GM11168 (cell line): ENCODE results near the gene RD3L.

Source experiments
- in situ Hi-C: fragments of 300-500 bp; cut with MboI; formaldehyde crosslinking; loops from one replicate; pipeline ENCODE4 v1.12.0; 2022; ENCODE audit warnings: low sequenced_read_pairs; ENCODE audit not compliant: unreplicated experiment

Gene RD3L

GRCh38 chr14:103897075-103897947 is 45.0 kb downstream of the RD3L start:
- in situ Hi-C loops = no loop called here

DNA sequence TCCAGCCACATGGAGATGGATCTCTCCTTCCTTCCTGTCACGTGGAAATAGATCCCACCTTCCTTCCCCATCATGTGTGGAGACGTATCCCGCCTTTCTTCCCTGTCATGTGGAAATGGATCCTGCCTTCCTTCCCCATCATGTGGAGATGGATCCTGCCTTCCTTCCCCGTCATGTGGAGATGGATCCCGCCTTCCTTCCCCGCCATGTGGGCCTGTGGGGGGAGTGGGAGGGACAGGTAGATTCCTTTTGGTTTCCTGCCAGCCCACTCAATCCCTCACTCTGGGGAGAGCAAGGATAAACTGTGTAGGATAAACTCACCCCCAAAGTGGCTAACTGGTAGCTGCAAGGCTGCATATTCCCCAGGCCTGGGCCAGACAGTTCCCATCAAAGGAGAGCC is 45.8 kb downstream of the RD3L start:
- in situ Hi-C loops = no loop called here

GRCh38 chr14:103894723-103895059 is 47.6 kb downstream of the RD3L start:
- in situ Hi-C loops = no loop called here

DNA sequence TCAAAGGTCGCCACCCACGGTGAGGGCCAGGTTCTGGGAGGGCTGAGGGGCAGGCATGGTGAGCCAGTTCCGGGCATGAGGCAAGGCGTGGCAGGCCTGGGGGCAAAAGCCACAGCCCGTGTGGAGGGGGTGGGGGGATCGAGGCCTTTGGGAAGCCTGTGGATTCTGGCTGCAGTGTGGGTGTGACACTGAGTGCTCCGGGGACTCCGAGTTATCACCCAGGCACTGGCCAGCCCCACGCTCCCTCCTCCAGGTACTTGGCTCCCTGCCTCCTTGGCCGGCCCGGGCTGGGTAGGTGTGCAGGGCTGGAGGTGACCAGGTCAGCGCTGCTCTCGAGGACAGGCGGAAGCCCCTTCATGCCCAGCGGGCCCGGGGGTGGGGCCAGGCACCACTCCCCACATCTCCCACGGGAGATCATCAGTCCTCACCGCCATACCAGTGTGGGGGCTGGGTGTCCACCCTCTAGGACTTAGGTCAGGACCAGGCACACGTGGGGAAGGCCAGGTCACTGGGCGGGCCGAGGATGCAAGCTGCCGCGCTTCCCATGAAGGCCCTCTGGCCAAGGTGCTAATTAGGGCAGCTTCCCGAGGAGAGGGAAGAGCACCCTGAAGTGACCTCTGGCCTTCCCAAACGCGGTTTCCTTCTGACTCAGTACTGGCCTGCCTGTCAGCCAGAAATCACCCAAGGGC is 48.2 kb downstream of the RD3L start:
- in situ Hi-C loops = no loop called here

- in situ Hi-C loops = no loop called here
Measured at GRCh38 chr14:103892247-103892646, 50.1 kb downstream of the RD3L start.

DNA sequence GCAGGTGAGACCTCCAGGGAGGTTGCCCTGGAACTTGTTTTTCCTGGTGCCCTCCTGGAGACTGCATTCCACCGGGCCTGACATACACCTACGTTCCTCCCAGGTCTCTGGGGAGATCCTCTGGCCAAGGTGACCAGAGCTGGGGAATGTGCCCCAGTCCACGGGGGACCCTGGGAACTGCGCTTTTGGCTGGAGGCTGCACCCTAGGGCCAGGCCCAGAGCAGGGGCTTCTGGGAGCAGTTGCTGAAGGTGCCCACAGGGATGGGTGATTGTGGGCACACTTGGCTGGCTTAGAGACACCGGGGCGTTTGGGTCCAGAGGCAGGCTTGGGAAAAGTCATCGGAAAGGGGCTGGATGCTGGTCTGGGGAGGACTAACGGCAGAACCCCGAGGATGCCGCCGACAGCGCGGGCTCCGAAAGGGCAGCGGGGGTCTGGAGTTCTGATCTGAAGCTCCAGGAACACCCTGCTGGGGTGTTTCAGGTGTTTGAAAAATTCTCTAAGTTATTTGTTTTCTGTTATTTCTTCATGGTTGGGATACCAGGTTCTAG is 50.6 kb downstream of the RD3L start:
- in situ Hi-C loops = no loop called here

DNA sequence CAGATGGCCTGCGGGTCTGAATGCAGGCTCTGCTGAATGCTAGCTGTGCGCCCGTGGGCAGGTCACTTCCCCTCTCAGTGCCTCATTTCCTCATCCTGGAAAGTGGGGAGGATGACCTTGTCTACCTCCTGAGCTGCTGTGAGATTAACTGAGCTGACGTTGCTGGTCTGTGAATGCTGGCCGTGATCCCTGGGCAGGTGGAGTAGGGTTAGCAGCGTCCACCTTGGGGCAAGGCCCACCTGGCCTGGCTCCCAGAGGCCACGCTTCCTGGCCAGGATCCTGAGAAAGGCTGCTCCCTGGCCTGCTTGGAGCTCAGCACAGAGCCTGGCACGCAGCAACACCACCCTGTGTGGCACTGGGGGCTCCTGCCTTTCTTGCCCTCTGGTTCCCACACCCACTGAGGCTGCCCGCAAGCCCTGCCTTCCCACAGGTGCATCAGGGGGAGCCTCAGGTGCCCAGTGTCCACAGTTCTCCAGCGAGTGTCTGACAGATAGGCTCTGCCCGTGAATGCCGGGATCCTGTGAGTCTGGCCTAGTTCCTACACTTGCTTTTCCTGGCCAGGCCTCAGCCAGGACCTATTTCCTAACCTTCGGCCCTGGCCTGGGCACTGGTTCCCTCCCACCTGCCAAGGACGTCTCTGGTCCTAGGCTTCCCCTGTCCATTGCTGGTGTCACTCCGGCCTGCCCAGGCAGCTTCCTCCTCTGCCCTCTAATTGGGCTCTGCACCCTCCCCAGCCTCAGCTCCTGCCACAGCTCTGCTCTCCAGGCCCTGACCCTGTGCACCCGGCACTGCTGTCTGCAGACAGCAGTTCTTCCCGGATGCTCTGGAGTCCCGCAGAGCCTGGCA is 51.3 kb downstream of the RD3L start:
- in situ Hi-C loops = no loop called here
